ENCODE measurements around the gene WNT16. TPM values are rescaled to one million over a fixed set of nuclear protein-coding genes. Genes with fewer than 3 reads are reported as not detected.
"Not testable (repeated sequence)": the region's sequence is repeated elsewhere in the genome, so short reads cannot be mapped to it uniquely, and the experiment has no call there.

The WNT16 gene, protein sequence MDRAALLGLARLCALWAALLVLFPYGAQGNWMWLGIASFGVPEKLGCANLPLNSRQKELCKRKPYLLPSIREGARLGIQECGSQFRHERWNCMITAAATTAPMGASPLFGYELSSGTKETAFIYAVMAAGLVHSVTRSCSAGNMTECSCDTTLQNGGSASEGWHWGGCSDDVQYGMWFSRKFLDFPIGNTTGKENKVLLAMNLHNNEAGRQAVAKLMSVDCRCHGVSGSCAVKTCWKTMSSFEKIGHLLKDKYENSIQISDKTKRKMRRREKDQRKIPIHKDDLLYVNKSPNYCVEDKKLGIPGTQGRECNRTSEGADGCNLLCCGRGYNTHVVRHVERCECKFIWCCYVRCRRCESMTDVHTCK
- polyA plus RNA-seq (ENCODE audit: insufficient read length): 0.07 TPM
- long read RNA-seq, donor 1: 0 reads
- long read RNA-seq, donor 2: 0 reads
- long read RNA-seq, donor 3: 0 reads
- long read RNA-seq, donor 4: 0 reads
- long read RNA-seq, donor 5: 0 reads
- long read RNA-seq, donor 6: 0 reads
- long read RNA-seq, donor 7: 0 reads
- long read RNA-seq, donor 8: 0 reads

DNA sequence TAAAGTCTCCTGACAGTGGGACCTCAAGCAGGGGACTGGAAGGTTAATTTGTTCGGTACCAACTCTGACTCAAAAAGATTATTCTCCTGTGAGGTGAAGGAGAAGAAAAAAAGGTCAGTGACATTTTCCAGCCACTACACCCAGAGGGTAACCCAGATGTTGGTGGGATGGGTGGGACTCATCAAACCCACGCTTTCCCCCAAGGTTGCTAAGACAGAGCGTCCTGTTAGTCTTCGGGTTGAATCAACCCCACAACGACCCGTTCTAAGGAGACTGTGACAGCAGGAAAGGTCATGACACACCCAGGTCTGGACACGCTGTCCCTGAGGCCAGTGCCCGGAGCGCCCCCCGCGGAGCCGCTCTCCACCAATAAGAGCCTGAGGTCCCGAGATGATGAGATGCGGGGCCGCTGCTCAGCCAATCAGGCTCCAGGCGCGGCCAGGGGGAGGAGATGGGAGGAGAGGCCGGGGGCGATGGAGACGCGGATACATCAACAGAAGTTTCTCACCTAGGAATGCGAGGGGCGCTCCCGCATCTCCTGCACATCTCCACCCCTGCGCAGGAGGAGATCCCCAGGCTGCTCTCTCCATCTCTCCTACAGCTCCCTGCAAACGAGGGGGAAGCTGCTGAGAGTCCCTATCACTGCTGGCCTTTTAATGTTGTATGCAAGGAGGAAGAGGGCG, at the start of gene WNT16:
Gene WNT16, plus strand, starts transcription at position 493 of the 683 bp plus-strand sequence. CDS start 293 bp downstream, outside the sequence.
- no peak for DNase-seq

DNA sequence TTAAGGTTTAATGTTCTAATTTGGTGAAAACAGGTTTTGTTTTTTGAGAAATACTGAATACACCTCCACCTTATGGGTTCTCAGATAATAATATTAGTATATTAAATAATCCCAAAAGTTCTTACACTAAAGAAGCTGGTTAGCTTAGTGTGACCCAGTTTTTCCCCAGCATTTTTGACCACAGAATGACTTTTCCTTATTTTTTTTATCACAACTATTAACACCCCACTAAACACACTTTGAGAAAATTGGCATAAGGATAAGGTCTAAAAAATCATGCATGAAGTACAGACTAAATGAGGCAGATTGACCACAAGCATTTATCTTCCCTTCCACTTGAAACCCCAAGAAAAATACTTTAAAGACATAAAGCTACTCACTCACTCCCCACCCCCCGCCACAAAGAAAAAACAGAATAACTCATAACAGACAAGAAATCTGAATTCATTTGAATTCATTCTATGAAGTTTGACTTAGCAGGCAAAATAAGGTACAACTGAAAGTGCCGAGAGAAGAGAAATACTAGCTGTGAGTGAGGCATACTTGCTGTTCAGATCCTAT, 49.7 kb upstream of the WNT16 start:
- no peak for DNase-seq

DNA sequence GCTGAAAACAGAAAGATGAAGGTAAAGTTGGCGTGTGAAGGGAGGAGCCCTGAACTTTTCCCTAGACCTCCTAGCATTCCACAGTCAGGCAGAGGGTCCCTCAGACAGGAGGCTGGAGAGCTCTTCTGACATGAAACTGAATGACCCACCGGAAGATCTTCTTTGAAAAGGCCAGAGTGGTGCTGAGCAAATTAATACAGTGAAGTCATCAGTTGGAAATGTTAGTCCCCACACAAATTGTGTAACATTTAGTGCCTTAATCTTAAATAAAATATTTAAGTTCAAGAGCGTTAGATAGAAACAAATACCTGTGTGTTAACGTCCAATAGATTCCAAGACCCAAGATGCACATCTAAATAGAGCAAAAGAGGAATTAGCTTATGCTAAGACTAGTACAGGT, 49.0 kb upstream of the WNT16 start:
- no peak for DNase-seq

DNA sequence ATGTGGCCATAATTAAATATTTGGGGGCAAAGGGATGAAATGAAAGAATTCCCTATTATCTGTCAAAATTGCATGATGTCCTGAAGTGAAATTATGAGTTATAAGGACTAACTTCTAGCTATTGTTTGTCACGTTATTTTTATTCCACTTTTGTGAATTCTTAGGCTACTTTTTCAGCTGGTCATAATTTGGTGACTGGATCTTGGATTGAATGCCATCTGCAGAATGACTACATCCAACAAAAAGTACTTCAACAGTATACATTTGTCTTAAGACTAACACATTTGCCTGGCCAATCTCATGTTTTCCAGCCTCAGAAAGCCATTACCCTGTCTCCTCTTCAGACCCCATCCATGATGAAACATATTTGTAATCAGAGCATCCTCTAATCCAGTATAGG, 48.1 kb upstream of the WNT16 start:
- no peak for DNase-seq

DNA sequence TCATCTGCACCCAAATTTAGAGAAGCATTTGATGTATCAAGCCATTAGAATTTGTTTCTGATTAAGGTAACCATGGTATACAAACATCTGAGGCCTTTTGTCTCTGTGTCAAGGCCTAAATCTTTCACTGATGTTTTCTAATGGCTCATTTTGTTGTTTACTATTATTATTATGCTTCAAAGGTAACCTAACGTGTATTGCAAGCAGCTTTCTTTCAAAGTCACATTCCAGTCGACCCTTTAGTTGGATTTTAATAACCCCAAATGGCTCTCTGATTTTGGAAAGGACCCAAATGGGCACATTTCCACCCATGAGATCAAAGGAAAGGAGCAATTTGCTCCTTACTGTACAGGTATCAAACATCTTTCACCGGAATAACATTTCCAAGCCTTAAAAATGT, 46.7 kb upstream of the WNT16 start:
- DNase-seq: no peak

DNA sequence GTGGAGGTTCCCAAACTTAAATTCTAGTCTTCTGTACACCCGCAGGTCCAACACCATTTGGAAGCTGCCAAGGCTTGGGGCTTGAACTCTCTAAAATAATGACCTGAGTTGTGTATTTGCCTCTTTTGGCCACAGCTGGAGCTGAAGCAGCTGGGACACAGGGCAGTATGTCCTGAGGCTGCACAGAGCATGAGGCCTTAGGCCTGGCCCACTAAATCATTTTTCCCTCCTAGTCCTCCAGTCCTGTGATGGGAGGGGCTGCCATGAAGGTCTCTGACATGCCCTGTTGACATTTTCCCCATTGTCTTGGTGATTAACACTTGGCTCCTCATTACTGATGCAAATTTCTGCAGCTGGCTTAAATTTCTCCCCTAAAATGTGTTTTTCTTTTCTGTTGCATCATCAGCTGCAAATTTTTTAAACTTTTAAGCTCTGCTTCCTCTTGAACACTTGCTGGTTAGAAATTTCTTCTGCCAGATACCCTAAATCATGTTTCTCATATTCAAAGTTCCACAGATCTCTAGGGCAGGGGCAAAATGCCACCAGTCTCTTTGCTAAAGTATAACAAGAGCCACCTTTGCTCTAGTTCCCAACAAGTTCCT, 43.6 kb upstream of the WNT16 start:
- no peak for DNase-seq

DNA sequence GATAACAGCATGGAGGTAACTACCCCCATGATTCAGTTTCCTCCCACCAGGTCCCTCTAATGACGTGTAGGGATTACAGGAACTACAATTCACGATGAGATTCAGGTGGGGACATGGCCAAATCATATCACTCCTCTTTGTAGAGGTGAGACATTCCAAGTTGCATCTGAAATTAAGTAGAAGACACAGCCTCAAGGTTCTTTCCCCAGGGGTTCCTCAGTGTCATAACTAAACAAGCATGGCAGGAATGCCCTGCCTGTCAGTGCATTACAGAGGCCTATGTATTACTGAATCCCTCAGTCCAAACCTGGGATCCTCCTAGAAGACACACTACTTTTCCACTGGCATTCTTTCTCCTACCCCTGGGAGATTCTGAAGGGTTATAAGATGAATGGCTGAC, 42.6 kb upstream of the WNT16 start:
- no peak for DNase-seq

DNA sequence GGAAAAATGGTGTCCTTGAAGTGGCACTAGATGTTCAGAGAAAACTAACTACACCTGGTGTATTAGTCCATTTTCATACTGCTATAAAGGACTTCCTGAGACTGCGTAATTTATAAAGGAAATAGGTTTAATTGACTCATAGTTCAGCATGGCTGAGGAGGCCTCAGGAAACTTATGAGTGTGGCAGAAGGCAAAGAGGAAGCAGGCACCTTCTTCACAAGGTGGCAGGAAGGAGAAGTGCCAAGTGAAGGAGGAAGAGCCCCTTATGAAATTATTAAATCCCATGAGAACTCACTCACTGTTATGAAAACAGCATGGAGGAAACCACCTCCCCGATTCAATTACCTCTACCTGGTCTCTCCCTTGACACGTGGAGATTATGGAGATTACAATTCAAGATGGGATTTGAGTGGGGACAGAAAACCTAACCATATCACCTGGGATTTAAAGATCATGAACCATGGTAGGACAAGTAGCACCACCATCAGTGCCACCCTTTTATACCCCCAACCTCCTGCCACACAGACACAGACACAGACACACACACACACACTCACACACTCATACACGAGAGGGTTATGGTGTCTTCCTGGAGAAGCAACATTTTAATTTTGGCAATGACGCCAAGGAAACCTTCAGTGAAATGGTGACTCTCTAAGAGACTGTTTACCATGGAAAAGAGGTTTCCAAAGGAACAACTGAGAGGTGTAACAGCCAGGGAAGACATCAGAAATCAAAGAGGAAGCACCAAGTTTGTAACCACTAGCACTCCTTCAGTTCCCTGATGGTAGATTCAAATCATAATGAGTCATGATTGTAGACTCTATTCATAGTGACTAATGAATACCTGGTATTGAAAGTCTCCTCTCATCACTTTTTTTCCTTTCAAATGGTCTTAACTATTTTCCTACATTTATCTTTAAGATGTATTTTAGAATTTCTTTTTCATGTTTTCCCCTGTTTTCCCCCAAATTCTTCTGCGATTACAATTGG, 41.8 kb upstream of the WNT16 start:
- DNase-seq: no peak

DNA sequence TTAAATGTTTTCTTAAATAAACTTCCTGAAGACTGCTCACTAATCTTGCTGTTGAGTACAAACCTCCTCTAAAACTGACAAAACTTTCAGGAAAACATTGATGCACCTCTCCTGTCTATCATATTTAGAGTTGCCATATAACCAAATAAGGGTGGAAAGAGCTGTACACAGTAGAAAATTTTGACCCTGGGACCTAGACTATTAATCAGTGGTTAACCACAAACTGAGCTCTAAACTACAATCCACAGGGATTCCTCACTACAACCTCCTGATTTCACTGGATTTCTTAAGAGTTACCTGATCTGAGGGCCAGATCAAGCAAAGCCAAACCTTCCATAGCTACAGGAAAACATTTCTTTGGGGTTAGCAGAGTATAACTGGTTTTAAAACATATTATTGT, 39.9 kb upstream of the WNT16 start:
- DNase-seq: no peak

DNA sequence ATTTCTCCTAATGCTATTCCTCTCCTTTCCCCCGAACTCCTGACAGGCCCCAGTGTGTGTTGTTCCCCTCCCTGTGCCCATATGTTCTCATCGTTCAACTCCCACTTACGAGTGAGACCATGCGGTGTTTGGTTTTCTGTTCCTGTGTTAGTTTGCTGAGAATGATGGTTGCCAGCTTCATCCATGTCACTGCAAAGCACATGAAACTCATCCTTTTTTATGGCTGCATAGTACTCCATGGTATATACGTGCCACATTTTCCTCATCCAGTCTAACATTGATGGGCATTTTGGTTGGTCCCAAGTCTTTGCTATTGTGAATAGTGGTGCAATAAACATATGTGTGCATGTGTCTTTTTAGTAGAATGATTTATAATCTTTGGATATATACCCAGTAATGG, 38.9 kb upstream of the WNT16 start:
- not testable (repeated sequence) for DNase-seq

DNA sequence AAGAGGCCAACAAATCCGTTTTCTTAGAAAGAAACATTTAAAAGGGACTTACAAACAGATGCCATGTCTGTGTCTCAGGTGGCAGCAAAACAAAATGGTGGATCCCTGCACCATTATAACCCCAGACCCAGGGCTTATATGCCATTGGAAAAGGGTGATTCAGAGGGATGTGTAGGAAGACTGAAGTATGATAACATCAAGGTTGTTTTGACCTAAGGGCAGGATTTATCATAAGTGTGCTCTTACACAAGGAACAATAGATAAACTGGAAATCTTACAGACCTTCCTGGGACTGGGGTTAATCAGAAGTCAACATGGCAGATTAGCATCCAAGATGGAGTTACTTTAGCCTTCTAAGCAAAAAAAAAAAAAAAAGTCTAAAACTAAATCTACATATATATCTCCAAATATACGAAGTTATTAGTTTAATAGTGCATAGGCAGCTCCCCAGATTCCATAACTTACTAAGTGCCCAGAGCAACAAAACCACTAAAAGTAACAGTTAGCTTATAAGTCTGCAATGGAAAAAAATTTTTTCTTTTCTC, 34.3 kb upstream of the WNT16 start:
- no peak for DNase-seq

DNA sequence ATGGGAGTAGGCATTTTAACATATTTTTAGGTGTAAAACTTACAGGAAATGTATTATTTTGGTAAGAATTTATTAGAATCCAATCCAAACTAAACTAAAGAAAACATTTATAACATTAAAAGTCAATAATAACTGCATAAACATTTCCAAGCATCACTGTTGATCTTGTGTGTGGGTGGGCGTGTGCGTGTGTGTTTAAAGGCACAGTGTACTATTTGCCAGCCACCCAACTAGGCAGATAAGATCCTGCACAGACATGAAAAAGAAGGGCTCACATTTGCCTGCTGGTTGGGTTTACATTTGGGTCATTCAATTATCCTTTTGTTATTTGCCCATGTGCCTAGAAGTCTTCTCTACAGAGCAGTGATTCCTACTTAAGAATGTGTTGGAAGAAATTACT, 31.0 kb upstream of the WNT16 start:
- no peak for DNase-seq

DNA sequence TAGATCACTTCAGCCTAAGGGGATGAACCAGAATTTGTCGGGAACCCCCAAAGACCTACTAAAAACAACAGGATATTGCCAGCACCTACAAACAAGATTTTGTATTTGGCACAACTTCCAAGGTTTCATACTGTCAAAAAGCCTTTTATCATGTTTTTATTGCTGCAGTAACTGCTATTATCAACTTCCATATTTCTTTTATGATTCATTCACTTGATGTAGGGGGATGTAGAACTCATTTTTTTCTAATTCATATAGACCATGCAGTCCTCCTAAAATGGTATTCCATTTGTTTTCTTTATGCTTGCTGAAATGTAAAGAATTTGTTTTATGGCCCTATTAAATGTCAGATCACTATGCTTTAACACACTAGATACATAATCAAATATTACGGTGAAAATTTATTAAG, 30.0 kb upstream of the WNT16 start:
- DNase-seq: no peak

DNA sequence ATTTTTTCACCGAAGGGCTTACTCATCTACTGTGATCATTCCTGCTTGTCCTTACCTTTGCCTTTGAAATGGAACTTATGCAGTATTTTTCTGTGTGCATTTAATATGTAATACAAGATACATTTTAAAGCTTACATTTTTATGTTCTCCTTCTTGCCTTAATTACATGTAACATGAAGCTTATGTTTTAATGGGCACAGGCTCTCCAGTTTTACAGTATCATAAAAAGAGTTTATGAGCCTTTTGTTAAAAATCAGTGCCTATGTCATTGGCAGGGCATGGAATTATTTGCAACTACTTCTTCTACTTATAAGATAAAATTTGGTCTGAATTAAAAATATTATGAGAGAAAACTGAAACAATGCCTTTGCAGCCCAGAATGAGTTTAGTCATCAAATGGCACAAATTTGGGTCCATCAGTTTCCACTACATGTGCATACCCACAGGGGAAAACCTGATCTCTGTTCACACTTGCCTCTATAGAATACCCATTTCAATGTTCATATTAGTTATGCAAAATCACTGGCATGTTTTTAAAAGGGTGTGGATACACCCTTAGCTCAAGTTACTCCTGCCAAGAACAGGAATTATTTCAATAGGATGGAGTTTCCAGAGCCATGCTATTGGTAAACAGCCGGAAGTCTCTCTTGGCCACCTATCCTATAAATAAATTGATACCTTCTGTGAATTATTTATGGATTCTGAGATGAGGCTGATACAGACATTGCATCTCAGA, 27.9 kb upstream of the WNT16 start:
- DNase-seq: no peak

DNA sequence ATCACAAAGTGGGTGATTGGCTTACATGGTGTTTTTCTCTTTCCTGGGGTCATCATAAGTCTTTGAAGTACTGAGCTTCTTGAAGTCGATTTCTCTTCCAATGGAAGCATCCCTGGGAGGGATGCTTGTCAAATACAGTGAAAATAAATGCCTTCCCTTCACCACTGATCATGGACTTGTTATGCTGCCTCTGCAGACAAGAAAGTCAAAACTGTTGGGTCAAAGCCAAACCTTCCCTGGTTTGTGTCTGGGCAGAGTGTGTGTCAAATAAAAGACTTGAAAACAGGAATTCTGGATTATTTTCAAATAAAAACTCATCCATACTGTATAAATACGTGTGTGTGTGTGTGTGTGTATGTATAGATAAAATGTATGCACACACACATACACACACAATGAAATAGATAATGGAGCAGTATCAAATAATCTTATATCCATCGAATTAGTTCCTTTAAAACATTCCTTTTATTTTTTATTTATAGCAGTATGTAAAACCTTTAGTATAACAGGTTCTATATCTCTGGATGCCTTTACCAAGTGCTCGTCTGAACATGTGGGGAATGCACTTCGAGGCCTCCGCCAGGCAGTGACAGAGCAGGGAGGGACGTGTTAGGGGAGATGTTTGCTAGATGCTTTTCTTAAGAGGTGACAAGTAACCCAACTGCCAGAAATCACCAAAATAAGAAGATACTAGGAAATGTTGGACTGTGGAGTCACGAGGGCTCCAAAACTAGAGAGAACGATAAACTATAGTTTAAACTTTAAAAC, 27.2 kb upstream of the WNT16 start:
- no peak for DNase-seq

DNA sequence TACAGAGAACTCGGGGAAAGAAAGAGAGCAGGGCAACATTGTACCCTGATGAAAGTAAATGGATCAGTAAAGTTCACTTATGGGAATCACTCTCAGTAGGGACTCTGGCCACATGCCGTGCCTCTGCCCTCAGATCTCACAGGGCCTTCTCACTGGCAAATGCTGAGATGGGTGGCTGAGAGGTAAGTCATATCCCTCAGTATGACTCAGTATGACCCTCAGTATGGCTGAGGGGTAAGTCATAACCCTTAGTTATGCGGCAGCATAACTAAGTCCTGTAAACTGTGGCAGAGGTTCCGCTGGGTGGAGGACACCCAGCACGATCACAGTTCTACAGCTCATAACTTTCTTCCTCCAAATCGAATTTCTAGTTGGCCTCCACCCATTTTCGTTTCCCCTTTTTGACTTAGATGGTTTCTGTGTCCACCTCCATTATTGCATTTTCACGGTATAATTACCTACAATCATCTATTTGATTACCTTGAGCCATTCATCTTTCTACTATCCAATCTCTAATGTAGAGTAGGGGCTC, 26.5 kb upstream of the WNT16 start:
- no peak for DNase-seq

DNA sequence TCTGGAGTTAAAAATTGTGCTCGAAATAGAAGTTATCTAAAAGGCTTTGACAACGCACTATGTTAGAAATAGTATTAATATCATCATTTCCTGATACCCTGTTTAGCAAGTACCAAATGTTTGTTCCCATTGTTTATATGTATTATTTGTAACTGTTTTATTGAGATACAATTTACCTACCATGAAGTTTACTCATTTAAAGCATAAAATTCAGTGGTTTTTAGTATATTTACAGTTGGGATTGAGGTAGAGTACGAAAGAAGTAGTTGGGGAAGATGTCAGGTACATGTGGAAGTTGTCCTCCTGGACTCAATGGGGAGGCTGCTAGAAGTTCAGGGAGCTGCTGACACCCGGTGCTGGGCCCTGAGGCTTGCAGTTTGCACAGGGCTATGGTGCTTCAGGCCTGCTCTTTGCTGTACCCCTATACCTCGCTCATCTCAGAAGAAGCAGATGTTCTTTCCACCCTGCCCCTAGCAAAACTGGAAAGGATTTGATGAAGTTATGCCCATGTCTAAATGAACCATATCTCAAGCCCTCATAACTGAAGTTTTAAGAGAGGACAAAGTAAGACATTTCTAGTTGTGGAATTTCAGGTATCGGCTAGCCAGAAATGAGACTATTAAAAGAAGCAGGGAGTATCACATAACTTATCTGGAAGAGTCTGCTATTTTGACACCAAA, 25.2 kb upstream of the WNT16 start:
- DNase-seq: no peak

DNA sequence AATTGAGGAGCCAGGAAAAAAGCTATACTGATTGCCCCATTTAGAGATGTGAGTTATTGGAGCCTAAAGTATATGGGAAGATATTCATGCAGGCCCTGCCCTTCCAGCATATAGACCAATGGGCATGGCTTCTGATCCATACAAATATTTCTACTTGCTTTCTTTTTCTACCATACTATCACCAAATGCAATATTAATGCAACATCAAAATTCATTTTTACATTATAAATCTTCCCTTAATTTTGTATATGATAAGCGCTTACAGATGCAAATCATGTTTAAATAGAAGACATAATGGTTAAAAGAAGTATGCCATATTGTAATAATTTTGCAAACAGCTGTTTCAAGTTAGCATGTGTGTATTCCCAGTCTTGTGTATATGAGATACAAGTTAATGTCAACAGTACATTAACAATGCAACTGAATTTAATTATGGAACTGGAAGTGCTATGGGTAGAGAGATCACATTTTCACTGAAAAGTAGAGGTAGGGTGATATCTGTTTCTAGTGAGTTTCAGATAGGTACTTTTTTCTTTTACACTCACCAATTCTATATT, 24.6 kb upstream of the WNT16 start:
- DNase-seq: no peak
